NB4 (cell line): ENCODE measurements around the gene DMRTB1.

Experiments
- MYC ChIP-seq: IDR thresholded peaks from 2 replicates; pipeline ENCODE4 v1.6.1; 2011; ENCODE audit warnings: low read depth, low read length
- TF ChIP-seq, protein P1 (sequence below): IDR thresholded peaks from one replicate; pipeline ENCODE4 v1.5.1; 2012; ENCODE audit warnings: low read depth, low read length
- TF ChIP-seq, protein P2 (sequence below): IDR thresholded peaks from 2 replicates; pipeline ENCODE4 v1.6.1; 2011; ENCODE audit warnings: low read depth, low read length

DNA sequence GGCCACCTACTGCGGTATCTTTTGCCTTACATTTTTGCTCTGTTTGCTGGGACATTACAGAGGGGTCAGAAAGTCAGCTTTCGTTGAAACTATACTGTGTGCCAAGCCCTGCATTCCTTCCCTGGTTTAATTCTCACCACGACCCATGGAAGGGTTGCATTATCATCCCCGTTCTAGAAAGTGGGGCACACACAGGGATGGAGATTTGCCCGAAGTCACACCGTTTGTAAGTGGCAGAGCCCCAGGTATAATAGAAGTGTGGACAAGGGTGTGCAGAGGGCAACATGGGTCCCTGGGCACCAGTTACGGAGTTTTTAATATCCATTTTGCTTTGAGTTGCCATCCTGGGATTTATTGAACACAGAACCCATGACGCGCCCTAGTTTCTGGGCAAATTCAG is 11.8 kb downstream of the DMRTB1 start:
- TF ChIP-seq, protein P1, sequence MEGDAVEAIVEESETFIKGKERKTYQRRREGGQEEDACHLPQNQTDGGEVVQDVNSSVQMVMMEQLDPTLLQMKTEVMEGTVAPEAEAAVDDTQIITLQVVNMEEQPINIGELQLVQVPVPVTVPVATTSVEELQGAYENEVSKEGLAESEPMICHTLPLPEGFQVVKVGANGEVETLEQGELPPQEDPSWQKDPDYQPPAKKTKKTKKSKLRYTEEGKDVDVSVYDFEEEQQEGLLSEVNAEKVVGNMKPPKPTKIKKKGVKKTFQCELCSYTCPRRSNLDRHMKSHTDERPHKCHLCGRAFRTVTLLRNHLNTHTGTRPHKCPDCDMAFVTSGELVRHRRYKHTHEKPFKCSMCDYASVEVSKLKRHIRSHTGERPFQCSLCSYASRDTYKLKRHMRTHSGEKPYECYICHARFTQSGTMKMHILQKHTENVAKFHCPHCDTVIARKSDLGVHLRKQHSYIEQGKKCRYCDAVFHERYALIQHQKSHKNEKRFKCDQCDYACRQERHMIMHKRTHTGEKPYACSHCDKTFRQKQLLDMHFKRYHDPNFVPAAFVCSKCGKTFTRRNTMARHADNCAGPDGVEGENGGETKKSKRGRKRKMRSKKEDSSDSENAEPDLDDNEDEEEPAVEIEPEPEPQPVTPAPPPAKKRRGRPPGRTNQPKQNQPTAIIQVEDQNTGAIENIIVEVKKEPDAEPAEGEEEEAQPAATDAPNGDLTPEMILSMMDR: no peak
- TF ChIP-seq, protein P2, sequence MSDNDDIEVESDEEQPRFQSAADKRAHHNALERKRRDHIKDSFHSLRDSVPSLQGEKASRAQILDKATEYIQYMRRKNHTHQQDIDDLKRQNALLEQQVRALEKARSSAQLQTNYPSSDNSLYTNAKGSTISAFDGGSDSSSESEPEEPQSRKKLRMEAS: no peak
- TF ChIP-seq MYC: no peak
